ENCODE results near the gene NR5A1. TPM values are rescaled to one million over a fixed set of nuclear protein-coding genes. Genes with fewer than 3 reads are reported as not detected.

The NR5A1 gene
- total and polyA plus RNA-seq, 4 donors = not detected

- WGBS, 2 donors = 70% methylated on average over 19 to 21 of the region's 21 CpGs
- intact Hi-C loops (cut with DNase I) = no loop called here
Observed at GRCh38 chr9:124475158-124475867, 31.9 kb downstream of the NR5A1 start.

GRCh38 chr9:124474151-124474550 lies 33.0 kb downstream of the NR5A1 start:
- Histone ChIP-seq H3K4me1 (ENCODE audit: control insufficient read depth in 1 of 2, insufficient read depth in 2 of 2, low read length in 2 of 2) (no peaks in the 10 kb centered on the region), H3K27ac (ENCODE audit: low read depth in 1 of 2, low read length in 2 of 2) (no peak overlapping the region), H3K4me3 (ENCODE audit: low read length in 2 of 2) (no peak overlapping the region), H3K9me3 (ENCODE audit: control insufficient read depth, low read length) (no peaks in the 10 kb centered on the region), H3K27me3 (ENCODE audit: control insufficient read depth in 1 of 2, insufficient read depth in 2 of 2, low read length in 1 of 2) (no peaks in the 10 kb centered on the region), H3K36me3 (ENCODE audit: control insufficient read depth in 1 of 2, insufficient read depth in 2 of 2, low read length in 1 of 2) (no peaks in the 10 kb centered on the region)
- intact Hi-C loops (cut with DNase I) = no loop called here
- ATAC-seq (ENCODE audit: low FRiP score) (no peak), DNase-seq (no peak)
- 78 to 92% methylated on average over 4 of the region's 4 CpGs for WGBS, 2 donors

More at GRCh38 chr9:124475158-124475867, 31.9 kb downstream of the NR5A1 start:
- H3K9me3 ChIP-seq (ENCODE audit: control insufficient read depth, low read length) = no peaks in the 10 kb centered on the region
- DNase-seq = no peak
- peak; percentile 16 for ATAC-seq (ENCODE audit: low FRiP score)
- H3K4me1 ChIP-seq (ENCODE audit: control insufficient read depth in 1 of 2, insufficient read depth in 2 of 2, low read length in 2 of 2) = no peaks in the 10 kb centered on the region
- H3K4me3 ChIP-seq (ENCODE audit: low read length in 2 of 2) = no peak overlapping the region
- H3K27ac ChIP-seq (ENCODE audit: low read depth in 1 of 2, low read length in 2 of 2) = no peak overlapping the region
- no peaks in the 10 kb centered on the region for H3K27me3 ChIP-seq (ENCODE audit: control insufficient read depth in 1 of 2, insufficient read depth in 2 of 2, low read length in 1 of 2)
- H3K36me3 ChIP-seq (ENCODE audit: control insufficient read depth in 1 of 2, insufficient read depth in 2 of 2, low read length in 1 of 2) = no peaks in the 10 kb centered on the region

- no peak for ATAC-seq (ENCODE audit: low FRiP score)
- no peaks in the 10 kb centered on the region for H3K27me3 ChIP-seq (ENCODE audit: control insufficient read depth in 1 of 2, insufficient read depth in 2 of 2, low read length in 1 of 2)
- H3K27ac ChIP-seq (ENCODE audit: low read depth in 1 of 2, low read length in 2 of 2) = no peak overlapping the region
- H3K9me3 ChIP-seq (ENCODE audit: control insufficient read depth, low read length) = no peaks in the 10 kb centered on the region
- H3K4me1 ChIP-seq (ENCODE audit: control insufficient read depth in 1 of 2, insufficient read depth in 2 of 2, low read length in 2 of 2) = no peaks in the 10 kb centered on the region
- intact Hi-C loops (cut with DNase I) = no loop called here
- H3K36me3 ChIP-seq (ENCODE audit: control insufficient read depth in 1 of 2, insufficient read depth in 2 of 2, low read length in 1 of 2) = no peaks in the 10 kb centered on the region
- no peak for DNase-seq
- WGBS, 2 donors = 56 to 63% methylated on average over 10 of the region's 10 CpGs
- no peak overlapping the region for H3K4me3 ChIP-seq (ENCODE audit: low read length in 2 of 2)
Observed at GRCh38 chr9:124473310-124473709, 33.9 kb downstream of the NR5A1 start.

- H3K4me3 ChIP-seq (ENCODE audit: low read length in 2 of 2) = no peak overlapping the region
- no peaks in the 10 kb centered on the region for H3K9me3 ChIP-seq (ENCODE audit: control insufficient read depth, low read length)
- H3K27ac ChIP-seq (ENCODE audit: low read depth in 1 of 2, low read length in 2 of 2) = no peak overlapping the region
- no peaks in the 10 kb centered on the region for H3K36me3 ChIP-seq (ENCODE audit: control insufficient read depth in 1 of 2, insufficient read depth in 2 of 2, low read length in 1 of 2)
- DNase-seq (no peak), ATAC-seq (ENCODE audit: low FRiP score) (no peak)
- intact Hi-C loops (cut with DNase I) = no loop called here
- no peaks in the 10 kb centered on the region for H3K4me1 ChIP-seq (ENCODE audit: control insufficient read depth in 1 of 2, insufficient read depth in 2 of 2, low read length in 2 of 2)
- WGBS, 2 donors = 75 to 82% methylated on average over 7 of the region's 7 CpGs
- no peaks in the 10 kb centered on the region for H3K27me3 ChIP-seq (ENCODE audit: control insufficient read depth in 1 of 2, insufficient read depth in 2 of 2, low read length in 1 of 2)
Observed at GRCh38 chr9:124472770-124473169, 34.4 kb downstream of the NR5A1 start.

GRCh38 chr9:124471761-124472160 lies 35.4 kb downstream of the NR5A1 start:
- intact Hi-C loops (cut with DNase I) = no loop called here
- no peak for ATAC-seq (ENCODE audit: low FRiP score)
- 85 to 86% methylated on average over 9 of the region's 9 CpGs for WGBS, 2 donors

GRCh38 chr9:124470726-124471125 lies 36.5 kb downstream of the NR5A1 start:
- ATAC-seq (ENCODE audit: low FRiP score) = no peak
- Histone ChIP-seq H3K27ac (ENCODE audit: low read depth in 1 of 2, low read length in 2 of 2) (no peak overlapping the region), H3K27me3 (ENCODE audit: control insufficient read depth in 1 of 2, insufficient read depth in 2 of 2, low read length in 1 of 2) (no peaks in the 10 kb centered on the region), H3K4me3 (ENCODE audit: low read length in 2 of 2) (no peak overlapping the region), H3K36me3 (ENCODE audit: control insufficient read depth in 1 of 2, insufficient read depth in 2 of 2, low read length in 1 of 2) (no peaks in the 10 kb centered on the region), H3K9me3 (ENCODE audit: control insufficient read depth, low read length) (no peaks in the 10 kb centered on the region), H3K4me1 (ENCODE audit: control insufficient read depth in 1 of 2, insufficient read depth in 2 of 2, low read length in 2 of 2) (no peaks in the 10 kb centered on the region)
- DNase-seq = no peak
- intact Hi-C loops (cut with DNase I) = no loop called here
- 89 to 93% methylated on average over 7 of the region's 7 CpGs for WGBS, 2 donors

More at GRCh38 chr9:124471761-124472160, 35.4 kb downstream of the NR5A1 start:
- Histone ChIP-seq H3K9me3 (ENCODE audit: control insufficient read depth, low read length) (no peaks in the 10 kb centered on the region), H3K4me3 (ENCODE audit: low read length in 2 of 2) (no peak overlapping the region), H3K27me3 (ENCODE audit: control insufficient read depth in 1 of 2, insufficient read depth in 2 of 2, low read length in 1 of 2) (no peaks in the 10 kb centered on the region), H3K36me3 (ENCODE audit: control insufficient read depth in 1 of 2, insufficient read depth in 2 of 2, low read length in 1 of 2) (no peaks in the 10 kb centered on the region), H3K27ac (ENCODE audit: low read depth in 1 of 2, low read length in 2 of 2) (no peak overlapping the region), H3K4me1 (ENCODE audit: control insufficient read depth in 1 of 2, insufficient read depth in 2 of 2, low read length in 2 of 2) (no peaks in the 10 kb centered on the region)
- no peak for DNase-seq

- DNase-seq (no peak), ATAC-seq (ENCODE audit: low FRiP score) (no peak)
- 86 to 88% methylated on average over 13 of the region's 13 CpGs for WGBS, 2 donors
- Histone ChIP-seq H3K27ac (ENCODE audit: low read depth in 1 of 2, low read length in 2 of 2) (no peak overlapping the region), H3K4me1 (ENCODE audit: control insufficient read depth in 1 of 2, insufficient read depth in 2 of 2, low read length in 2 of 2) (no peaks in the 10 kb centered on the region), H3K9me3 (ENCODE audit: control insufficient read depth, low read length) (no peaks in the 10 kb centered on the region), H3K36me3 (ENCODE audit: control insufficient read depth in 1 of 2, insufficient read depth in 2 of 2, low read length in 1 of 2) (no peaks in the 10 kb centered on the region), H3K27me3 (ENCODE audit: control insufficient read depth in 1 of 2, insufficient read depth in 2 of 2, low read length in 1 of 2) (no peaks in the 10 kb centered on the region), H3K4me3 (ENCODE audit: low read length in 2 of 2) (no peak overlapping the region)
- intact Hi-C loops (cut with DNase I) = no loop called here
Observed at GRCh38 chr9:124470306-124470705, 36.9 kb downstream of the NR5A1 start.

- H3K9me3 ChIP-seq (ENCODE audit: control insufficient read depth, low read length) = no peaks in the 10 kb centered on the region
- WGBS, 2 donors = 90% methylated on average over 27 to 28 of the region's 28 CpGs
- DNase-seq (peak in 1 of 2 donors; percentile 34), ATAC-seq (ENCODE audit: low FRiP score) (no peak)
- H3K4me3 ChIP-seq (ENCODE audit: low read length in 2 of 2) = no peak overlapping the region
- no peaks in the 10 kb centered on the region for H3K4me1 ChIP-seq (ENCODE audit: control insufficient read depth in 1 of 2, insufficient read depth in 2 of 2, low read length in 2 of 2)
- no peaks in the 10 kb centered on the region for H3K36me3 ChIP-seq (ENCODE audit: control insufficient read depth in 1 of 2, insufficient read depth in 2 of 2, low read length in 1 of 2)
- H3K27me3 ChIP-seq (ENCODE audit: control insufficient read depth in 1 of 2, insufficient read depth in 2 of 2, low read length in 1 of 2) = no peaks in the 10 kb centered on the region
- no peak overlapping the region for H3K27ac ChIP-seq (ENCODE audit: low read depth in 1 of 2, low read length in 2 of 2)
- intact Hi-C loops (cut with DNase I) = no loop called here
Observed at GRCh38 chr9:124469011-124469832, 38.0 kb downstream of the NR5A1 start.

All from aorta (tissue), 5 donors.